Spleen (tissue), 11 donors: ENCODE results near the gene ERC2. TPM values are rescaled to one million over a fixed set of nuclear protein-coding genes. Genes with fewer than 3 reads are reported as not detected.

ENCODE experiments used
- DNase-seq: peaks from one replicate; pipeline ENCODE4 v3.0.0-alpha.2; 2020
- H3K27ac ChIP-seq, 8 donors: fragments of 200-600 bp; sonication (generic) in 7 of 8; 1 replicate in 4 of 8; 2 replicates in 4 of 8; pipeline versions ENCODE4 v1.5.0 to v1.8.0; 2016 to 2021; ENCODE audit warnings: inconsistent platforms in 4 of 8, mild to moderate bottlenecking in 4 of 8, moderate library complexity in 1 of 8
- H3K27me3 ChIP-seq, 7 donors: fragments of 200-600 bp; sonication (generic) in 6 of 7; replicated peaks in 1 of 7; 1 replicate in 4 of 7; 2 replicates in 3 of 7; pipeline versions ENCODE4 v1.5.0 to v1.8.0; 2016 to 2021; ENCODE audit warnings: inconsistent platforms in 3 of 7, mild to moderate bottlenecking in 1 of 7
- H3K36me3 ChIP-seq, 6 donors: fragments of 200-600 bp; sonication (generic) in 5 of 6; 1 replicate in 4 of 6; 2 replicates in 2 of 6; pipeline versions ENCODE4 v1.5.0 to v1.8.0; 2016 to 2021; ENCODE audit warnings: inconsistent platforms in 2 of 6
- H3K4me1 ChIP-seq, 6 donors: fragments of 200-600 bp; sonication (generic) in 5 of 6; 1 replicate in 3 of 6; 2 replicates in 3 of 6; pipeline versions ENCODE4 v1.5.0 to v1.8.0; 2016 to 2021; ENCODE audit warnings: inconsistent platforms in 3 of 6
- H3K4me3 ChIP-seq, 8 donors: fragments of 200-600 bp; sonication (generic) in 7 of 8; 1 replicate in 4 of 8; 2 replicates in 4 of 8; pipeline versions ENCODE4 v1.5.0 to v1.8.0; 2016 to 2021; ENCODE audit warnings: inconsistent platforms in 4 of 8, mild to moderate bottlenecking in 4 of 8, moderate library complexity in 2 of 8
- H3K9me3 ChIP-seq, 8 donors: fragments of 200-600 bp; sonication (generic) in 7 of 8; 1 replicate in 4 of 8; 2 replicates in 4 of 8; pipeline versions ENCODE4 v1.5.0 to v1.8.0; 2016 to 2021; ENCODE audit warnings: inconsistent platforms in 4 of 8
- CTCF ChIP-seq, 11 experiments: fragments of 200-600 bp in 7 of 11; fragments of 450-650 bp in 4 of 11; sonication (generic) in 4 of 11; IDR thresholded peaks in 8 of 11; conservative IDR thresholded peaks in 3 of 11; 1 replicate in 7 of 11; 2 replicates in 4 of 11; pipeline versions ENCODE4 v1.4.0 to v1.8.0; 2016 to 2021; ENCODE audit warnings: antibody characterized with exemption in 11 of 11, inconsistent platforms in 4 of 11, mild to moderate bottlenecking in 1 of 11
- POLR2A ChIP-seq, 3 donors: fragments of 450-650 bp; IDR thresholded peaks; one replicate each; pipeline ENCODE4 v1.5.1; 2017; ENCODE audit warnings: antibody characterized with exemption in 3 of 3, mild to moderate bottlenecking in 1 of 3
- POLR2AphosphoS5 ChIP-seq, 3 donors: sonication (generic); formaldehyde crosslinking; IDR thresholded peaks; one replicate each; pipeline ENCODE4 v1.5.1; 2017; ENCODE audit warnings: antibody characterized with exemption in 3 of 3
- WGBS, 5 donors: extraction: QIAGEN DNeasy Blood & Tissue Kit in 3 of 5; methylation state at CpG; one replicate each; pipeline versions ENCODE4 v1.1.5 to v1.1.7; 2013 to 2018; 5-methylcytosine and 5-hydroxymethylcytosine counted together
- intact Hi-C: fragments of 100-400 bp; cut with DNase I; formaldehyde crosslinking; loops from one replicate; pipeline ENCODE4 v1.15.0; 2023; ENCODE audit warnings: low total_unique reads
- microRNA-seq, 3 donors: library from miRNA; unstranded; fragments of <30 nt; microRNA quantifications; one replicate each; pipeline versions ENCODE4 to v1.1.0, GENCODE V29; 2019 to 2020
- polyA plus RNA-seq, 3 donors: library from polyadenylated mRNA; stranded (reverse); fragments of 200-250 nt; gene quantifications; one replicate each; pipeline ENCODE4 v1.2.1, GENCODE V29; 2013
- small RNA-seq, 4 donors: library from RNA; depleted of rRNA; stranded (forward); fragments of <200 nt; gene quantifications; one replicate each; pipeline ENCODE3, GENCODE V24; 2016
- total RNA-seq, 7 donors: library from RNA; depleted of rRNA in 3 of 7; stranded (reverse); fragments of >200 nt in 3 of 7; fragmentation: NEBNext Ultra II Directional in 4 of 7; extraction: Animal tissue kit (Norgen Biotek cat#: 25700) in 4 of 7; gene quantifications; one replicate each; pipeline versions ENCODE4 v1.1.0 to v1.2.1, GENCODE V29; 2016 to 2021
- donor health status: healthy with polysubstance abuse.
- donor health status: DM: no; HTN: no; CAD: no; lungs with moderate emphysema.
- donor health status: DM: no; HTN: no; CAD: no.
- donor health status: Bipolar disorder and iron deficiency.
- donor health status: healthy.
- donor health status: DM: no; HTN: no; CAD: no.
- donor health status: DM: yes; HTN: yes; CAD: no.

ERC2 gene
- total and polyA plus RNA-seq, 10 donors = 0.04 to 4.9 (median 0.39) TPM

- peaks cover 0 to 8% (median 0%) of the 10 kb centered on the region in 7 donors for H3K27me3 ChIP-seq
- no peak overlapping the region for H3K4me3 ChIP-seq
- no peak overlapping the region for H3K27ac ChIP-seq
- no peaks in the 10 kb centered on the region for H3K9me3 ChIP-seq
- no peak for DNase-seq
- intact Hi-C loops = no loop called here
- H3K36me3 ChIP-seq = peaks cover 0 to 6% (median 0%) of the 10 kb centered on the region in 6 donors
- 86 to 91% (median 87%) methylated on average over 2 of the region's 2 CpGs for WGBS, 5 donors
- no peak for TF ChIP-seq POLR2AphosphoS5 (IDR thresholded peaks at IDR 0.05)
- TF ChIP-seq POLR2A (IDR thresholded peaks at IDR 0.05) = no peak
- TF ChIP-seq CTCF (IDR thresholded peaks at IDR 0.05 in 8 of 11, conservative IDR thresholded peaks at IDR 0.05 in 3 of 11) = no peak
- no peaks in the 10 kb centered on the region for H3K4me1 ChIP-seq
These were observed 1001.2 kb downstream of the ERC2 start for GRCh38 chr3:55467099-55467498.

- no peak overlapping the region for H3K27ac ChIP-seq
- no peak for DNase-seq
- intact Hi-C loops = no loop called here
- no peak overlapping the region for H3K4me3 ChIP-seq
- H3K36me3 ChIP-seq = peaks cover 0 to 6% (median 0%) of the 10 kb centered on the region in 6 donors
- no peak for TF ChIP-seq POLR2A (IDR thresholded peaks at IDR 0.05)
- TF ChIP-seq POLR2AphosphoS5 (IDR thresholded peaks at IDR 0.05) = no peak
- TF ChIP-seq CTCF (IDR thresholded peaks at IDR 0.05 in 8 of 11, conservative IDR thresholded peaks at IDR 0.05 in 3 of 11) = no peak
- no peaks in the 10 kb centered on the region for H3K4me1 ChIP-seq
- 82 to 95% (median 87%) methylated on average over 3 of the region's 3 CpGs for WGBS, 5 donors
- no peaks in the 10 kb centered on the region for H3K9me3 ChIP-seq
- H3K27me3 ChIP-seq = peaks cover 0 to 7% (median 0%) of the 10 kb centered on the region in 7 donors
These were observed 1001.7 kb downstream of the ERC2 start for GRCh38 chr3:55466526-55466925.

- Histone ChIP-seq H3K4me3 (no peak overlapping the region), H3K9me3 (no peaks in the 10 kb centered on the region), H3K36me3 (no peaks in the 10 kb centered on the region), H3K4me1 (no peaks in the 10 kb centered on the region), H3K27ac (no peak overlapping the region), H3K27me3 (no peaks in the 10 kb centered on the region)
- TF ChIP-seq POLR2AphosphoS5 (IDR thresholded peaks at IDR 0.05) = no peak
- no peak for TF ChIP-seq POLR2A (IDR thresholded peaks at IDR 0.05)
- no peak for TF ChIP-seq CTCF (IDR thresholded peaks at IDR 0.05 in 8 of 11, conservative IDR thresholded peaks at IDR 0.05 in 3 of 11)
- intact Hi-C loops = no loop called here
- WGBS, 5 donors = 89 to 96% (median 93%) methylated on average over 1 of the region's 1 CpG
- no peak for DNase-seq
These were observed 1006.4 kb downstream of the ERC2 start for GRCh38 chr3:55461896-55462295.

GRCh38 chr3:55459838-55460237 lies 1008.4 kb downstream of the ERC2 start:
- Histone ChIP-seq H3K4me1 (no peaks in the 10 kb centered on the region), H3K9me3 (no peaks in the 10 kb centered on the region), H3K36me3 (no peaks in the 10 kb centered on the region), H3K4me3 (no peak overlapping the region), H3K27ac (no peak overlapping the region), H3K27me3 (no peaks in the 10 kb centered on the region)
- TF ChIP-seq POLR2AphosphoS5 (IDR thresholded peaks at IDR 0.05) = no peak
- no peak for TF ChIP-seq POLR2A (IDR thresholded peaks at IDR 0.05)
- no peak for TF ChIP-seq CTCF (IDR thresholded peaks at IDR 0.05 in 8 of 11, conservative IDR thresholded peaks at IDR 0.05 in 3 of 11)
- intact Hi-C loops = no loop called here
- no peak for DNase-seq

Small RNAs within 50 kb of the gene (microRNA-seq; reads per million reads assigned to microRNA genes)
- 0 reads per million in 3 donors for gene MIR3938

Small RNAs within 50 kb of the gene (small RNA-seq; reads per million reads assigned to genes)
- 0 to 0.28 (median 0.03) reads per million in 4 donors for gene MIR3938
- gene RNA5SP133 = 0 reads per million in 4 donors

Other genes with a start within 250 kb of the ERC2 start
- gene CCDC66, start 88.7 kb upstream of the ERC2 start, total RNA-seq = 10 to 100 TPM; 33.6 to 80.2 (median 39.0) TPM
- gene CCDC66, start 88.7 kb upstream of the ERC2 start, polyA plus RNA-seq = 10 to 100 TPM in 2 of 3 donors, 1 to 10 TPM in 1; 8.1 to 12.8 (median 11.6) TPM
- 100 to 1,000 TPM in 3 of 7 donors, 10 to 100 TPM in 4; 70.0 to 123 (median 89.3) TPM for gene TASOR, start 214.8 kb upstream of the ERC2 start, total RNA-seq
- 10 to 100 TPM; 27.6 to 32.9 (median 30.6) TPM for gene TASOR, start 214.8 kb upstream of the ERC2 start, polyA plus RNA-seq